HepG2 (cell line): ENCODE data around the gene PNPLA2. TPM values are rescaled to one million over a fixed set of nuclear protein-coding genes. Genes with fewer than 3 reads are reported as not detected.

Experiments used
- CHCHD3 ChIP-seq: sonication (generic); formaldehyde crosslinking; IDR thresholded peaks from 2 replicates; pipeline ENCODE4 v1.8.0; 2022; ENCODE audit warnings: mild to moderate bottlenecking, missing genetic modification reagents, moderate library complexity
- ETS1 ChIP-seq: sonication (generic); formaldehyde crosslinking; IDR thresholded peaks from 2 replicates; pipeline ENCODE4 v1.4.0; 2020; ENCODE audit warnings: missing genetic modification reagents
- HBP1 ChIP-seq: IDR thresholded peaks from 2 replicates; pipeline ENCODE4 v1.6.1; 2016; ENCODE audit warnings: low read depth, control low read depth
- ISX ChIP-seq: sonication (generic); formaldehyde crosslinking; conservative IDR thresholded peaks from 2 replicates; pipeline ENCODE4 v1.5.0; 2020; ENCODE audit warnings: missing genetic modification reagents
- MAZ ChIP-seq, 2 experiments: sonication (generic) in 1 of 2; formaldehyde crosslinking in 1 of 2; IDR thresholded peaks; 2 replicates each; pipeline versions ENCODE4 v1.5.0 to v1.6.1; 2012 to 2020; ENCODE audit warnings: low read depth in 2 of 2, mild to moderate bottlenecking in 2 of 2, borderline replicate concordance in 1 of 2, improper control_type of control experiment in 1 of 2, low read length in 1 of 2, missing genetic modification reagents in 1 of 2, moderate library complexity in 1 of 2
- NFIC ChIP-seq: IDR thresholded peaks from 2 replicates; pipeline ENCODE4 v1.6.1; 2012; ENCODE audit warnings: mild to moderate bottlenecking, low read length, inconsistent platforms
- SNAPC2 ChIP-seq: sonication (generic); formaldehyde crosslinking; IDR thresholded peaks from 2 replicates; pipeline ENCODE4 v1.8.1; 2022; ENCODE audit warnings: mild to moderate bottlenecking, missing genetic modification reagents
- SOX13 ChIP-seq, 3 experiments: fragments of 450-650 bp in 1 of 3; sonication (generic) in 1 of 3; formaldehyde crosslinking in 1 of 3; IDR thresholded peaks in 2 of 3; conservative IDR thresholded peaks in 1 of 3; 2 replicates each; pipeline versions ENCODE4 v1.5.0 to v1.6.1; 2016 to 2020; ENCODE audit warnings: antibody characterized with exemption in 1 of 3, mild to moderate bottlenecking in 1 of 3, missing compliant biosample characterization in 1 of 3, missing genetic modification reagents in 1 of 3, moderate library complexity in 1 of 3
- SPEN ChIP-seq: sonication (generic); formaldehyde crosslinking; IDR thresholded peaks from 2 replicates; pipeline ENCODE4 v1.5.1; 2020; ENCODE audit warnings: low read depth, mild to moderate bottlenecking, missing genetic modification reagents
- TBX3 ChIP-seq: fragments of 450-650 bp; IDR thresholded peaks from 2 replicates; pipeline ENCODE4 v1.6.1; 2017; ENCODE audit warnings: antibody characterized with exemption, mild to moderate bottlenecking, inconsistent platforms, borderline replicate concordance
- TERF1 ChIP-seq: sonication (generic); formaldehyde crosslinking; IDR thresholded peaks from 2 replicates; pipeline ENCODE4 v1.8.0; 2022; ENCODE audit warnings: mild to moderate bottlenecking, missing genetic modification reagents, moderate library complexity
- TGIF2 ChIP-seq: IDR thresholded peaks from 2 replicates; pipeline ENCODE4 v1.6.1; 2016; ENCODE audit warnings: control low read depth, missing compliant biosample characterization
- XRCC5 ChIP-seq: fragments of 200-400 bp; formaldehyde crosslinking; optimal IDR thresholded peaks from 2 replicates; pipeline ENCODE3; 2017; ENCODE audit warnings: mild to moderate bottlenecking, low read length
- ZBTB10 ChIP-seq: sonication (generic); formaldehyde crosslinking; IDR thresholded peaks from 2 replicates; pipeline ENCODE4 v1.4.0; 2020; ENCODE audit warnings: missing genetic modification reagents, borderline replicate concordance
- ZNF263 ChIP-seq: sonication (generic); formaldehyde crosslinking; IDR thresholded peaks from 2 replicates; pipeline ENCODE4 v1.4.0; 2020; ENCODE audit warnings: missing genetic modification reagents
- ZNF335 ChIP-seq: sonication (generic); formaldehyde crosslinking; IDR thresholded peaks from 2 replicates; pipeline ENCODE4 v1.4.0; 2020; ENCODE audit warnings: missing genetic modification reagents
- ZNF513 ChIP-seq: sonication (generic); formaldehyde crosslinking; conservative IDR thresholded peaks from 2 replicates; pipeline ENCODE4 v1.5.0; 2020; ENCODE audit warnings: missing genetic modification reagents
- ZSCAN29 ChIP-seq: sonication (generic); formaldehyde crosslinking; conservative IDR thresholded peaks from 2 replicates; pipeline ENCODE4 v1.4.0; 2020; ENCODE audit warnings: mild to moderate bottlenecking, missing genetic modification reagents
- polyA plus RNA-seq, 8 experiments: library from polyadenylated mRNA; depleted of rRNA in 3 of 8; stranded (reverse) in 7 of 8; unstranded in 1 of 8; fragments of >200 nt; fragmentation: Illumina TruSeq in 4 of 8; extraction: Trizol in 4 of 8; gene quantifications; 2 replicates each; pipeline versions ENCODE4 v1.2.1 to v1.2.3, GENCODE V29; 2011 to 2016; ENCODE audit warnings: low read depth in 4 of 8, missing spikeins in 1 of 8, mixed read lengths in 1 of 8; ENCODE audit not compliant: insufficient read depth in 1 of 8
- total RNA-seq, 5 experiments: library from RNA; depleted of rRNA; stranded (reverse); fragments of >200 nt; fragmentation: Illumina TruSeq; extraction: Trizol; gene quantifications; 2 replicates each; pipeline ENCODE4 v1.2.3, GENCODE V29; 2016; ENCODE audit warnings: low read depth in 1 of 5

The PNPLA2 gene
- total and polyA plus RNA-seq, 2 of the 13 experiments (the other 11 are each of a cell fraction or from before 2014, with no cell fraction given): 10.5 to 43.2 TPM

GRCh38 chr11:795634-796564, 22.8 kb upstream of the PNPLA2 start (continued):
- TF ChIP-seq SPEN: no peak
- TF ChIP-seq CHCHD3 (CRISPR knock-in tag): no peak
- TF ChIP-seq ETS1 (CRISPR knock-in tag): no peak
- 0 out of 2 replicates have a peak, but pooled peaks have one; percentile 22 for TF ChIP-seq MAZ (IDR thresholded peaks at IDR 0.05; ENCODE audit: borderline replicate concordance, low read depth, low read length)
- TF ChIP-seq MAZ (CRISPR knock-in tag; IDR thresholded peaks at IDR 0.05; ENCODE audit: low read depth): 0 out of 2 replicates have a peak, but pooled peaks have one; percentile 32
- no peak for TF ChIP-seq ZNF513 (CRISPR knock-in tag)
- TF ChIP-seq SOX13 (IDR thresholded peaks at IDR 0.05): no peak
- TF ChIP-seq SOX13 (CRISPR knock-in tag; conservative IDR thresholded peaks at IDR 0.05 in 1 of 2, IDR thresholded peaks at IDR 0.05 in 1 of 2): no peak
- no peak for TF ChIP-seq ISX (CRISPR knock-in tag)
- TF ChIP-seq SNAPC2 (CRISPR knock-in tag): peak; percentile 63; the same call in 1 of the 2 replicates
- peak; percentile 66; the same call in 1 of the 2 replicates for TF ChIP-seq TGIF2 (CRISPR knock-in tag)
- TF ChIP-seq HBP1 (CRISPR knock-in tag): no peak
- no peak for TF ChIP-seq TBX3
- TF ChIP-seq ZBTB10: no peak
- no peak for TF ChIP-seq ZSCAN29 (CRISPR knock-in tag)
- 0 out of 2 replicates have a peak, but pooled peaks have one; percentile 11 for TF ChIP-seq ZNF335 (CRISPR knock-in tag)
- TF ChIP-seq ZNF263 (CRISPR knock-in tag): no peak
- no peak for TF ChIP-seq XRCC5
- no peak for TF ChIP-seq NFIC
- no peak for TF ChIP-seq TERF1 (CRISPR knock-in tag)
